RPMI8226 (cell line): ENCODE data around the gene CHODL.

Source experiments
- DNase-seq: peaks from one replicate; pipeline ENCODE4 v3.0.0-alpha.2; 2015

The CHODL gene

GRCh38 chr21:18244671-18245463 is at the start of gene CHODL:
Gene CHODL (plus strand): TSS chr21:18244833. CDS start chr21:18245224, 391 bp downstream.
- no peak for DNase-seq

GRCh38 chr21:18204931-18205330 is 39.7 kb upstream of the CHODL start:
- peak; percentile 37 for DNase-seq

GRCh38 chr21:18218331-18218730 is 26.3 kb upstream of the CHODL start:
- no peak for DNase-seq

- DNase-seq, result no peak
Observed at GRCh38 chr21:18220498-18220897, 24.1 kb upstream of the CHODL start.

- DNase-seq, result no peak
Observed at GRCh38 chr21:18222346-18222745, 22.3 kb upstream of the CHODL start.

- DNase-seq, result no peak
Observed at GRCh38 chr21:18228060-18228739, 16.4 kb upstream of the CHODL start.

- DNase-seq, result no peak
Observed at GRCh38 chr21:18235545-18235944, 9.1 kb upstream of the CHODL start.

GRCh38 chr21:18245464-18245967 is 883 bp downstream of the CHODL start:
- DNase-seq, result no peak

- DNase-seq, result no peak
Observed at GRCh38 chr21:18248171-18248570, 3.5 kb downstream of the CHODL start.

- DNase-seq, result peak; percentile 76
Observed at GRCh38 chr21:18249672-18250071, 5.0 kb downstream of the CHODL start.

GRCh38 chr21:18251065-18251464 is 6.4 kb downstream of the CHODL start:
- DNase-seq, result no peak

GRCh38 chr21:18252256-18252655 is 7.6 kb downstream of the CHODL start:
- no peak for DNase-seq

GRCh38 chr21:18252680-18253079 is 8.0 kb downstream of the CHODL start:
- no peak for DNase-seq

GRCh38 chr21:18253221-18253620 is 8.6 kb downstream of the CHODL start:
- DNase-seq, result no peak

GRCh38 chr21:18253799-18254198 is 9.2 kb downstream of the CHODL start:
- no peak for DNase-seq

- no peak for DNase-seq
Observed at GRCh38 chr21:18265944-18266343, 21.3 kb downstream of the CHODL start.

- no peak for DNase-seq
Observed at GRCh38 chr21:18267496-18267895, 22.9 kb downstream of the CHODL start.

- DNase-seq, result no peak
Observed at GRCh38 chr21:18268906-18269305, 24.3 kb downstream of the CHODL start.

GRCh38 chr21:18269856-18270255 is 25.2 kb downstream of the CHODL start:
- DNase-seq, result no peak

- DNase-seq, result no peak
Observed at GRCh38 chr21:18273400-18273799, 28.8 kb downstream of the CHODL start.

- DNase-seq, result no peak
Observed at GRCh38 chr21:18274370-18274769, 29.7 kb downstream of the CHODL start.

- peak; percentile 82 for DNase-seq
Observed at GRCh38 chr21:18275781-18276180, 31.1 kb downstream of the CHODL start.

- DNase-seq, result peak; percentile 42
Observed at GRCh38 chr21:18285379-18285778, 40.7 kb downstream of the CHODL start.

- DNase-seq, result no peak
Observed at GRCh38 chr21:18289876-18290275, 45.2 kb downstream of the CHODL start.
